ENCODE data around the gene WSB1.

DNA sequence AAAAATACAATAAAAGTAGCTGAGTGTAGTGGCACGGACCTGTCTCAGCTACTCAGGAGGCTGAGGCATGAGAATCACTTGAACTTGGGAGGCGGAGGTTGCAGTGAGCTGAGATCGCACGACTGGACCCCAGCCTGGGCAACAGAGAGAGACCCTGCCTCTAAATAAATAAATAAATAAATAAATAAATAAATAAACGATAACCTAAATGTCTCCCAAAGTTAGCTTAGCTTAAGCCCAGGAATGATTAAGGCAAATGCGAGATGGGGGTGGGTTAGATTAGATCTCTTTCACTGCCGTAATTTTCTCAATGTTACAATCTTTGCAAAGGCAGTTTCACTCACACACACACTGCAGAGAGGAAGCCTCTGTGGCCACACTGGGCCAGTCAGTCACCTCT lies 46.7 kb downstream of the WSB1 start:
- TF ChIP-seq, protein P1, sequence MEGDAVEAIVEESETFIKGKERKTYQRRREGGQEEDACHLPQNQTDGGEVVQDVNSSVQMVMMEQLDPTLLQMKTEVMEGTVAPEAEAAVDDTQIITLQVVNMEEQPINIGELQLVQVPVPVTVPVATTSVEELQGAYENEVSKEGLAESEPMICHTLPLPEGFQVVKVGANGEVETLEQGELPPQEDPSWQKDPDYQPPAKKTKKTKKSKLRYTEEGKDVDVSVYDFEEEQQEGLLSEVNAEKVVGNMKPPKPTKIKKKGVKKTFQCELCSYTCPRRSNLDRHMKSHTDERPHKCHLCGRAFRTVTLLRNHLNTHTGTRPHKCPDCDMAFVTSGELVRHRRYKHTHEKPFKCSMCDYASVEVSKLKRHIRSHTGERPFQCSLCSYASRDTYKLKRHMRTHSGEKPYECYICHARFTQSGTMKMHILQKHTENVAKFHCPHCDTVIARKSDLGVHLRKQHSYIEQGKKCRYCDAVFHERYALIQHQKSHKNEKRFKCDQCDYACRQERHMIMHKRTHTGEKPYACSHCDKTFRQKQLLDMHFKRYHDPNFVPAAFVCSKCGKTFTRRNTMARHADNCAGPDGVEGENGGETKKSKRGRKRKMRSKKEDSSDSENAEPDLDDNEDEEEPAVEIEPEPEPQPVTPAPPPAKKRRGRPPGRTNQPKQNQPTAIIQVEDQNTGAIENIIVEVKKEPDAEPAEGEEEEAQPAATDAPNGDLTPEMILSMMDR (IDR thresholded peaks at IDR 0.05), result no peak
- TF ChIP-seq POLR2A (IDR thresholded peaks at IDR 0.05) (no peak), EP300 (IDR thresholded peaks at IDR 0.05) (no peak), POLR2AphosphoS5 (IDR thresholded peaks at IDR 0.05) (no peak)

Measured in gastroesophageal sphincter (tissue), 3 donors.